ENCODE data around the gene TPRG1.

- no peak for TF ChIP-seq CTCF (IDR thresholded peaks at IDR 0.05)
- TF ChIP-seq POLR2A (IDR thresholded peaks at IDR 0.05) = no peak
- no peak for TF ChIP-seq POLR2AphosphoS5 (IDR thresholded peaks at IDR 0.05; ENCODE audit: insufficient read depth in 1 of 2, low read depth in 1 of 2)
Measured at GRCh38 chr3:189229196-189229828, 57.5 kb downstream of the TPRG1 start.

Data from vagina (tissue), 2 donors.